Pancreas (tissue), 10 donors: Measurements from ENCODE around the gene SPEN. TPM values are rescaled to one million over a fixed set of nuclear protein-coding genes. Genes with fewer than 3 reads are reported as not detected.

Experiments used
- ATAC-seq, 4 donors: fragments of 200-7000 bp; cut with Tn5 transposase; one replicate each; pipeline versions ENCODE4 v1.8.0 to v1.9.1; 2020; ENCODE audit warnings: mild to moderate bottlenecking in 4 of 4, moderate library complexity in 4 of 4
- DNase-seq, 6 donors: peaks; one replicate each; pipeline ENCODE4 v3.0.0-alpha.2; 2020
- FAIRE-seq: peaks from 2 replicates; lab custom pipeline; 2012; peaks lifted over from hg19 to GRCh38; lab: Jason Lieb, UNC
- H3K27ac ChIP-seq, 4 donors: fragments of 200-600 bp; sonication (generic); 1 replicate in 3 of 4; 2 replicates in 1 of 4; pipeline versions ENCODE4 v1.5.0 to v1.8.0; 2020
- H3K27me3 ChIP-seq, 4 donors: fragments of 200-600 bp; one replicate each; pipeline ENCODE4 v1.8.0; 2021
- H3K36me3 ChIP-seq, 3 donors: fragments of 200-600 bp; sonication (generic) in 1 of 3; one replicate each; pipeline versions ENCODE4 v1.5.0 to v1.8.0; 2020 to 2021
- H3K4me1 ChIP-seq, 3 donors: fragments of 200-600 bp; one replicate each; pipeline ENCODE4 v1.8.0; 2021
- H3K4me3 ChIP-seq, 4 donors: fragments of 200-600 bp; sonication (generic) in 2 of 4; one replicate each; pipeline versions ENCODE4 v1.5.0 to v1.8.0; 2020 to 2021
- H3K9me3 ChIP-seq, 4 donors: fragments of 200-600 bp; one replicate each; pipeline ENCODE4 v1.8.0; 2021
- CTCF ChIP-seq, 4 donors: fragments of 200-600 bp; sonication (generic) in 3 of 4; IDR thresholded peaks; one replicate each; pipeline versions ENCODE4 v1.5.0 to v1.8.0; 2021; ENCODE audit warnings: antibody characterized with exemption in 4 of 4
- WGBS, 2 donors: extraction: QIAGEN DNeasy Blood & Tissue Kit; methylation state at CpG; one replicate each; pipeline ENCODE4 v1.1.7; 2013; 5-methylcytosine and 5-hydroxymethylcytosine counted together
- intact Hi-C, 3 donors: fragments of 100-400 bp; cut with DNase I; formaldehyde crosslinking; loops; one replicate each; pipeline versions ENCODE4 v1.11.1 to v1.14.2; 2022
- polyA plus RNA-seq, 2 donors: library from polyadenylated mRNA; stranded (reverse); fragments of 200-250 nt; gene quantifications; one replicate each; pipeline ENCODE4 v1.2.3, GENCODE V29; 2013
- total RNA-seq, 6 donors: library from RNA; stranded (reverse); fragmentation: NEBNext Ultra II Directional in 4 of 6; extraction: Animal tissue kit (Norgen Biotek cat#: 25700) in 4 of 6; gene quantifications; one replicate each; pipeline versions ENCODE4 v1.2.1 to v1.2.4, GENCODE V29; 2021 to 2023
- donor health status: healthy with polysubstance abuse.
- donor health status: DM: no; HTN: no; CAD: no; lungs with moderate emphysema.
- donor health status: DM: no; HTN: no; CAD: no.
- donor health status: control.
- donor health status: control.
- donor health status: Bipolar disorder and iron deficiency.
- donor health status: DM: yes; HTN: yes; CAD: no.
- donor health status: DM: no; HTN: no; CAD: no.
- donor health status: DM: no; HTN: no; CAD: no.
- donor health status: DM: yes; HTN: yes; CAD: no.

SPEN gene
- total RNA-seq (10 to 100 TPM; 23.9 to 38.2 (median 27.5) TPM), polyA plus RNA-seq (10 to 100 TPM; 16.2 to 18.6 TPM)

DNA sequence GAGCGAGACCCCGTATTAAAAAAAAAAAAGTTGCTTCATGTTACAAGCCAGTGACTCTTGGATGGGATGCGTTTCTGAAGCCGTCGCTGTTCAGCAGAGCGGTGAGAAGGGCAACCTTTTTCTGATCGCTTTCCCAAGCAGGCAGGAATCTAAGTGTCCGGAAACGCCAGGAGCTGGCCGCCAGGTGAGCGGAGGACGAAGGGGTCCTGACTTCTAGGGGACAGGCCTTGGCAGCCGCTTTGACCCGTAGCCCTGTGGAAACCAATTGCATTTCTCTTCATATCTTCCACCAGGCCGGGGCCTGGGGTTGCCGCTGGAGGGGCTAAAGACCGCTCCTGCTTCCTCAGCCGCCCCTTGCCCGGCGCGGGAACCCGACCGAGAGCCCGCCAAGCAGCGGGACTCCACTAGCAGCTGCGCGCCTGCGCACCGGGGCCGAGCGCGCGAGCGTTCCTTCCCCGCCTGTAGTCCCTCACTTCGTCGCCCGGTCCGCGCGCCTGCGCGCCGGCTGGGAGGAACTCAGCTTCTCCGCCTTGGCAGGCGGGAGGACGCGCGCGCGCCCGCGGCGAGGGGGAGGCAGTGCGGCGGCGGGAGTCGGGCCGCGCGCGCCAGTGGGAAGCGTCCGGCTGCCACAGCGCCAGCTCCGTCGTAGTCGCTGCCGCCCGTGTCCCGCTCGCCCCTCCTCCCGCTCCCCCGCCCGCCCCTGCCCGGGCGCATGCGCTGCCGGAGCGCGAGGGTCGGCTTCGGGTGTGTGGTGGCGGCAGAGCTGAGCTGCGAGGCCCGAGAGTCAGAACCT, at the start of gene SPEN:
Gene SPEN (plus strand): TSS at position 608 of the 793 bp plus-strand sequence. CDS start 361 bp downstream, outside the sequence.
- TF ChIP-seq CTCF (IDR thresholded peaks at IDR 0.05) = no peak
- DNase-seq (peak; percentile 97 to 100 (median 98)), ATAC-seq (peak; percentile 82 to 89 (median 88)), FAIRE-seq (no peak)
- 0 to 1% methylated on average over 42 to 86 of the region's 86 CpGs for WGBS, 2 donors
- H3K4me3 ChIP-seq = peak within 1 kb of the TSS; percentile 59 to 92 (median 80)
- no peaks in the 10 kb centered on the region for H3K9me3 ChIP-seq
- peak within 1 kb of the TSS; percentile 94 to 97 (median 95) for H3K27ac ChIP-seq
- peaks cover 0 to 28% (median 22%) of the 10 kb centered on the region in 3 donors for H3K4me1 ChIP-seq
- H3K36me3 ChIP-seq = no peaks in the 10 kb centered on the region
- intact Hi-C loops = no loop called here
- H3K27me3 ChIP-seq = no peaks in the 10 kb centered on the region

DNA sequence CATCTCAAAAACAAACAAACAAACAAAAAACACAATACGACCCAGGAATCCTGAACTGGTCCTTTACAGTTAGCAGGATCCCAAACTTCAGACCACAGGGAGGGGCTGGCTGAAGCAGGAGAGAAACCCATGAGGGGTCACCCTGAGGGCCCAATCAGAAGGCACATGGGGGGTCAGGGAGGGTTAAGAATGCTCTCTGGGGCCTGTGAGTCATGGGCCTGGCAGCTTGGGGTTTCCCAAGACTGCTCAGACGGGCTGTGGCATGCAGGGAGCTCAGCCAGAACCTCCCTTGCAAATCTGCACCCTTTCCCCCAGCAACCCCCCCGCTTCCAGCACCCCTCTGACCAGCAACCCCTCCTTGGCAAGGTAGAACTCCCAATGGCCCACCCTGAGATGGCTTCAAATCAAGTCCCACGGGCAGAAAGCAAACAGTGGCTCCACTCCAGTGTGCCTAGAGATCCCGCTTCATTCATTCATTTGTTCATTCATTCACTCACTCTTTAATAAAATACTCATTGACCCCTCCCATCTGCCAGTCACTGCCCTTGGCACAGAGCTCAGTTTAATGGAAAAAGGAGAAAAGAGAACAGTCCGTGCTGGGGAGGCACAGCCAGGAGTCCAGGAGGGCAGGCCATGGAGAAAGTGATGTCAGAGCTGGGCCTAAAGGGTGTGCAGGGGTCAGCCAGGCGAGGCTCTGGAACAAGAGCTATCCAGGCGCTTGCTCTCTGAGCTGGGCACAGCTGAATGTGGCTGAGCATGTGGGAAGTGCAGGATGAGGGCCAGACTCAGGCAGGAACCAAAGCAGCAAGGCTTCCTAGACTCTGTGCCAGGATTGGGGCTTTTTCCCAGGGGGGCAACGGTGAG, 48.3 kb upstream of the SPEN start:
- DNase-seq (peak in 4 of 6 donors; percentile 53 to 64 (median 58)), FAIRE-seq (no peak), ATAC-seq (peak; percentile 41 to 62 (median 47))
- Histone ChIP-seq H3K36me3 (no peaks in the 10 kb centered on the region), H3K27ac (peak overlapping the region; percentile 39 to 82 (median 70)), H3K27me3 (no peaks in the 10 kb centered on the region), H3K9me3 (no peaks in the 10 kb centered on the region), H3K4me1 (peaks cover 12 to 30% (median 17%) of the 10 kb centered on the region in 3 donors), H3K4me3 (no peak overlapping the region)
- TF ChIP-seq CTCF (IDR thresholded peaks at IDR 0.05) = no peak
- 24 to 36% methylated on average over 9 of the region's 9 CpGs for WGBS, 2 donors
- intact Hi-C loops = no loop called here

DNA sequence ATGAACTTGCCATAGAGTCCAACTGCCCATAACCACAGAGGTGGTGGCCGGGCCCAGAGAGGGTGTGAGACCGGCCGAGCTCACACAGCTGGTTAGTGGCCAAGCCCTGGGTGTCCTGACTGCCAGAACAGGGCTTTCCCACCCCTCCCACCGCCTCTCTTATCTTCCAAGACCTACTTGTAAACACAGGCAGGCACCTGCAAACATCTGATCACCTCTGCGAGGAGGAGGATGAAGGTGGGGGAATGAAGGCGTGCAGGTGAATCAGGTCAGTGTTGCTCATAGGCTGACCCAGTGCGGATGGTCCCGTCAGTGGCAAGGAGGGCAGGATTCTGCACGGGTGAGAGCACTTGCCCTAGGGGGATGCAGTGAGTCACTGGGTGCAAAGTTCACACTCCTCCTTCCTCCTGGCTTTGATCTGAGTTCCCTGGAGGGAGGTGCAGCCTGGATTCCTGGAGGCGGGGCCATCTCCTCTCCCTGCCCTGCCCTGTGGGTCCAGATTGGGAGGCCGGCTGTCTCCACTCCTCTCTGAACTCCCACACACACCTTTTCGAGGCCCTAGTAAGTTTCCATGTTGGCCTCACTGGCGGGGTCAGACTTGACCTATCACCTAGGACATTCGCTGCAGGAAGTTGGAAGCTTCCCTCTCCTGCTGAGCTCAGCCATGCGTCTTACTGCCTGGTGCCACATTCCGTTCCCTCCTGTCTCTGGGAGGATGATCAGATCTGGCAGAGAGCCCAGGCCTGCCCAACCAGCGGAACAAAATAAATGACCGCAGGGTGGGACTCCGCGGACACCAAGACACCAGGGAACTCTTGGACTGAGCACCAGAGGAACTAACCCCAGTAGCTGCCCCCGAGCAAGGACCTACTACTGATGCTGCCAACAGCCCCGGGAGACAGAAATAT, 47.3 kb upstream of the SPEN start:
- intact Hi-C loops = loop anchor here in 1 of 3 donors (10.0 kb wide), 2 partner anchors 195 to 245 kb away; partner anchors contain the start of gene CLCNKB
- TF ChIP-seq CTCF (IDR thresholded peaks at IDR 0.05) = no peak
- Histone ChIP-seq H3K9me3 (no peaks in the 10 kb centered on the region), H3K27ac (peak overlapping the region; percentile 39 to 82 (median 70)), H3K27me3 (no peaks in the 10 kb centered on the region), H3K4me3 (no peak overlapping the region), H3K36me3 (no peaks in the 10 kb centered on the region), H3K4me1 (peaks cover 12 to 30% (median 17%) of the 10 kb centered on the region in 3 donors)
- FAIRE-seq = no peak
- ATAC-seq = peak; percentile 80 to 87 (median 85)
- peak; percentile 74 to 86 (median 82) for DNase-seq
- WGBS, 2 donors = 14 to 16% methylated on average over 22 of the region's 22 CpGs

GRCh38 chr1:15802234-15802965, 45.1 kb upstream of the SPEN start:
- Histone ChIP-seq H3K4me1 (peaks cover 12 to 28% (median 12%) of the 10 kb centered on the region in 3 donors), H3K4me3 (no peak overlapping the region), H3K27ac (no peak overlapping the region), H3K27me3 (no peaks in the 10 kb centered on the region), H3K36me3 (no peaks in the 10 kb centered on the region), H3K9me3 (no peaks in the 10 kb centered on the region)
- DNase-seq (no peak), ATAC-seq (no peak), FAIRE-seq (no peak)
- intact Hi-C loops = loop anchor here in 1 of 3 donors (10.0 kb wide), 2 partner anchors 192 to 242 kb away; partner anchors contain the start of gene CLCNKB
- TF ChIP-seq CTCF (IDR thresholded peaks at IDR 0.05) = no peak
- WGBS, 2 donors = 76 to 81% methylated on average over 17 of the region's 17 CpGs
